ENCODE measurements around the gene NODAL.

Gene NODAL

GRCh38 chr10:70444744-70445143, 3.3 kb upstream of the NODAL start:
- Histone ChIP-seq H3K9me3 (ENCODE audit: control insufficient read depth, insufficient read depth, low read length) (no peaks in the 10 kb centered on the region), H3K4me1 (ENCODE audit: control insufficient read depth, insufficient read depth, low read length) (peaks cover 29% of the 10 kb centered on the region), H3K36me3 (ENCODE audit: control insufficient read depth, insufficient read depth, low read length) (no peaks in the 10 kb centered on the region), H3K9ac (ENCODE audit: low read depth, low read length) (no peak overlapping the region), H3K27ac (ENCODE audit: low read depth, low read length) (no peak overlapping the region), H3K4me3 (ENCODE audit: low read depth, low read length) (no peak overlapping the region), H3K27me3 (ENCODE audit: control insufficient read depth, insufficient read depth, low read length) (peaks cover 25% of the 10 kb centered on the region)

GRCh38 chr10:70442332-70442988, 979 bp upstream of the NODAL start:
- Histone ChIP-seq H3K27ac (ENCODE audit: low read depth, low read length) (peak overlapping the region; percentile 84), H3K4me3 (ENCODE audit: low read depth, low read length) (peak overlapping the region; percentile 72), H3K9ac (ENCODE audit: low read depth, low read length) (no peak overlapping the region), H3K4me1 (ENCODE audit: control insufficient read depth, insufficient read depth, low read length) (peaks cover 34% of the 10 kb centered on the region), H3K9me3 (ENCODE audit: control insufficient read depth, insufficient read depth, low read length) (no peaks in the 10 kb centered on the region), H3K36me3 (ENCODE audit: control insufficient read depth, insufficient read depth, low read length) (no peaks in the 10 kb centered on the region), H3K27me3 (ENCODE audit: control insufficient read depth, insufficient read depth, low read length) (peaks cover 35% of the 10 kb centered on the region)

- H3K27ac ChIP-seq (ENCODE audit: low read depth, low read length) = peak overlapping the region; percentile 84
- no peaks in the 10 kb centered on the region for H3K36me3 ChIP-seq (ENCODE audit: control insufficient read depth, insufficient read depth, low read length)
- H3K4me1 ChIP-seq (ENCODE audit: control insufficient read depth, insufficient read depth, low read length) = peaks cover 34% of the 10 kb centered on the region
- peaks cover 35% of the 10 kb centered on the region for H3K27me3 ChIP-seq (ENCODE audit: control insufficient read depth, insufficient read depth, low read length)
- peak overlapping the region; percentile 72 for H3K4me3 ChIP-seq (ENCODE audit: low read depth, low read length)
- no peak overlapping the region for H3K9ac ChIP-seq (ENCODE audit: low read depth, low read length)
- H3K9me3 ChIP-seq (ENCODE audit: control insufficient read depth, insufficient read depth, low read length) = no peaks in the 10 kb centered on the region
These were observed 421 bp upstream of the NODAL start for GRCh38 chr10:70441895-70442309.

- Histone ChIP-seq H3K27me3 (ENCODE audit: control insufficient read depth, insufficient read depth, low read length) (peaks cover 35% of the 10 kb centered on the region), H3K36me3 (ENCODE audit: control insufficient read depth, insufficient read depth, low read length) (peaks cover 4% of the 10 kb centered on the region; the same call in 1 of the 2 replicates), H3K9ac (ENCODE audit: low read depth, low read length) (peak overlapping the region; percentile 68), H3K9me3 (ENCODE audit: control insufficient read depth, insufficient read depth, low read length) (no peaks in the 10 kb centered on the region), H3K4me3 (ENCODE audit: low read depth, low read length) (peak overlapping the region; percentile 72), H3K4me1 (ENCODE audit: control insufficient read depth, insufficient read depth, low read length) (peaks cover 25% of the 10 kb centered on the region), H3K27ac (ENCODE audit: low read depth, low read length) (peak overlapping the region; percentile 84)
These were observed 953 bp downstream of the NODAL start for GRCh38 chr10:70440296-70441160.

DNA sequence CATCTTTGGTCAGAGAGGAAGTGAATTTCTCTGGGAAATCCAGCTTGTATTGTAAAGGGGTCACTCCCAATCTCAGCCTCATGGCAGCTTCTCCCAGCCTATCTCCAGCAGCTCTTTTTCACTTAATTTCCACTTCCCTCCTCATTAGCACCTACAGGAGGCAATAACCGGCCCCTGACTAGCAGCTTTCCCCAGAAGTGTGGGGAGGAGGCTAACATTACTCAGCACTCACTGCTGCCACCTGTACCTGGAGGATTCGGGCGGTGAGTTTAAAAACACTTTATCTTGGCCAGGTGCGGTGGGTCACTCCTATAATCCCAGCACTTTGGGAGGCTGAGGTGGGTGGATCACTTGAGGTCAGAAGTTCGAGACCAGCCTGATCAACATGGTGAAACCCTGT, 3.8 kb downstream of the NODAL start:
- no peaks in the 10 kb centered on the region for H3K9me3 ChIP-seq (ENCODE audit: control insufficient read depth, insufficient read depth, low read length)
- H3K4me3 ChIP-seq (ENCODE audit: low read depth, low read length) = no peak overlapping the region
- H3K9ac ChIP-seq (ENCODE audit: low read depth, low read length) = no peak overlapping the region
- H3K36me3 ChIP-seq (ENCODE audit: control insufficient read depth, insufficient read depth, low read length) = peaks cover 19% of the 10 kb centered on the region
- peaks cover 35% of the 10 kb centered on the region for H3K27me3 ChIP-seq (ENCODE audit: control insufficient read depth, insufficient read depth, low read length)
- peaks cover 11% of the 10 kb centered on the region for H3K4me1 ChIP-seq (ENCODE audit: control insufficient read depth, insufficient read depth, low read length)
- no peak overlapping the region for H3K27ac ChIP-seq (ENCODE audit: low read depth, low read length)

DNA sequence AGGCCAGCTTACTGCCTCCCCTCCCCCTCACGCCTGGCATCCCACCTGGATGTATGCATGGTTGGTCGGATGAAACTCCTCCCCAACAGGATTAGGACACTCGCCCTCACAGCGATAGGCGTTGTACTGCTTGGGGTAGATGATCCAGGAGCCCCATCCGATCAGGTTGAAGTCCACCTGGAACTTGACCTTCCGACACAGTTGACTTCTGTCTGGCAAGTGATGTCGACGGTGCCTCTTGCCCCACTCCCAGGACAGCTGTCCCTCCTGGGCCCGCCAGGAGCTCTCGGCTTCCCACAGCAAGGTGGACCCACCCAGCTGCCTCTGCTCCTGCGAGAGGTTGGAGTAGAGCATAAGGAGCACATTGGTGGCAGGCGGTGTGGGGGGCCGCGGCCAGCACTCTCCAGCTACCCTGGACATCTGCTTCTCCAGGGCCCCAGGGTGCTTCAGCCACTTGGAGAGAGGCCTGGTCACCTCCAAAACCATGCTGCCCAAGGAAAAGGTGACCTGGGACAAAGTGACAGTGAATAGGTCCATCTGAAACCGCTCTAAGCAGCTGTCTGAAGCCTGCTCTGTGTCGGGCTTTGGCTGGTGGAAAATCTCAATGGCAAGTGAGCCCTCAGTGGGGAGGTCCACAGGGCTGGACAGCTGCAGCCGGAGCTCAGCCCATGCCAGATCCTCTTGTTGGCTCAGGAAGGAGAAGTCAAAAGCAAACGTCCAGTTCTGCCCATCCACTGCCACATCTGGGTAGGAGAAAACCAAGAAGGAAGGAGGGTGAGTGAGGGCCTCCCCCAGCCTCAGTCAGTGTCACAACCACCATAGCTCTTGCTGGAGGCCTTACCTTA, 6.0 kb downstream of the NODAL start:
- Histone ChIP-seq H3K4me1 (ENCODE audit: control insufficient read depth, insufficient read depth, low read length) (peaks cover 5% of the 10 kb centered on the region; the same call in 1 of the 2 replicates), H3K4me3 (ENCODE audit: low read depth, low read length) (no peak overlapping the region), H3K27ac (ENCODE audit: low read depth, low read length) (no peak overlapping the region), H3K36me3 (ENCODE audit: control insufficient read depth, insufficient read depth, low read length) (peaks cover 41% of the 10 kb centered on the region), H3K9ac (ENCODE audit: low read depth, low read length) (no peak overlapping the region), H3K27me3 (ENCODE audit: control insufficient read depth, insufficient read depth, low read length) (peaks cover 17% of the 10 kb centered on the region), H3K9me3 (ENCODE audit: control insufficient read depth, insufficient read depth, low read length) (no peaks in the 10 kb centered on the region)

DNA sequence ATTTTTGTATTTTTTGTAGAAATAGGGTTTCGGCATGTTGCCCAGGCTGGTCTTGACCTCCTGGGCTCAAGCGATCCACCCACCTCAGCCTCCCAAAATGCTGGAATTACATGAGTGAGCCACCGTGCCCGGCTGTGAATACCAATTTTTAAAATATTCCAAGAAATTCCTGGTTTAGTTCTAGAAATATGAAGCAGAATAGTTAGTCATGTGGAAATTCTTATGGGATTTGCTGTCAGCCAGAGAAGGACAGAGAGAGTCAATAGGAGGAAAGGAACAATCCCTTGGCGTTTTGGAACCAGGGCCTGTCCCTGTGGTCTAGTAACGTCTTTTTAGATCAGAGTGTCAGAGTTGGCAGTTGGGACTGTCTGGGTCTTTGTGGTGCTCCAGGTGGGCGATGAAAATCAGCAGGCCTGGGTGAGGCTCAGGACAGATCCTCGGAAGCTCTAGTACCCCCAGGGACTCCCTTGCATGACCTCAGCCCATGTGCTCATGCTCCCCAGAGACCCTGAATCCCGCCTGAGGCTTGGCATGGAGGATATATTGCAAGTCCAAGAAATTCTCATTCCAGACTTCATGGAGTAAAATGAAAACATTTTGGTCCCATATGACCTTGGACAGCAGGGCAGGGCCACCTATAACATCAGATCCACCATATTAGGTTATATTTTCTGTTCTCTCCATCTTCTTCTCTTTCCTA, 7.8 kb downstream of the NODAL start:
- H3K27me3 ChIP-seq (ENCODE audit: control insufficient read depth, insufficient read depth, low read length) = 0 out of 2 replicates have a peak, but pooled peaks cover 2% of the 10 kb centered on the region
- no peak overlapping the region for H3K9ac ChIP-seq (ENCODE audit: low read depth, low read length)
- H3K4me1 ChIP-seq (ENCODE audit: control insufficient read depth, insufficient read depth, low read length) = no peaks in the 10 kb centered on the region
- no peak overlapping the region for H3K27ac ChIP-seq (ENCODE audit: low read depth, low read length)
- peaks cover 56% of the 10 kb centered on the region for H3K36me3 ChIP-seq (ENCODE audit: control insufficient read depth, insufficient read depth, low read length)
- H3K4me3 ChIP-seq (ENCODE audit: low read depth, low read length) = no peak overlapping the region
- H3K9me3 ChIP-seq (ENCODE audit: control insufficient read depth, insufficient read depth, low read length) = no peaks in the 10 kb centered on the region

DNA sequence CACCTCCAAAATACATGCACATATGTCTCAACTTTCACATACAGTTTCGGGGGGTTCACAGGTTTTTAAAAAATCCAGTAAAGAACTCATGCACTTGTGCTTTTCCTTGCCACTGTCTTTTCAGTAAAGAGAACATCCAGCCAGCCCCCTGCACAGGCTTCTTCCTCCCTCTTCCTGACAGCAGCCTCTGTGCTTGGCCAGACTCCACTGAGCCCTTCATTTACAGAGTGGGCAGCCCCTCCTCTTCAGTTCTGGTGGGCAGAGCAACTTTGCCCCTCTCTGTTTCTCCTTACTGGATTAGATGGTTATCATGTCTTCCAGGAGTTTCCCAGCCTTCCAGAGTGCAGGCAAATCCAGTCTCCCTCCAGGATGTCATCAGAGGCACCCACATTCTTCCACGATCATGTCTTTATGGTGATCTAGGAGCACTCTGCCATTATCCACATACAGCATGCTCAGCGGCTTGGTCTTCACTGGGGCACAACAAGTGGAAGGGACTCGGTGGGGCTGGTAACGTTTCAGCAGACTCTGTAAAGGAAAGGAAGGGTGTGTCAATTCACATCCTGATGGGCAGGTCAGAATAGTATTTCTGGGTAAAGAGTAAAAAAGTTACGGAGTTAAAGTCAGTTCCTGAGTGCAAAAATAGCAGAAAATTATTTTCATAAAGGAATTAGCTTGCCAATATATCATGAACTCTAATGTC, 8.8 kb downstream of the NODAL start:
- Histone ChIP-seq H3K4me1 (ENCODE audit: control insufficient read depth, insufficient read depth, low read length) (no peaks in the 10 kb centered on the region), H3K27ac (ENCODE audit: low read depth, low read length) (no peak overlapping the region), H3K9me3 (ENCODE audit: control insufficient read depth, insufficient read depth, low read length) (no peaks in the 10 kb centered on the region), H3K9ac (ENCODE audit: low read depth, low read length) (no peak overlapping the region), H3K36me3 (ENCODE audit: control insufficient read depth, insufficient read depth, low read length) (peaks cover 66% of the 10 kb centered on the region), H3K27me3 (ENCODE audit: control insufficient read depth, insufficient read depth, low read length) (no peaks in the 10 kb centered on the region), H3K4me3 (ENCODE audit: low read depth, low read length) (no peak overlapping the region)

DNA sequence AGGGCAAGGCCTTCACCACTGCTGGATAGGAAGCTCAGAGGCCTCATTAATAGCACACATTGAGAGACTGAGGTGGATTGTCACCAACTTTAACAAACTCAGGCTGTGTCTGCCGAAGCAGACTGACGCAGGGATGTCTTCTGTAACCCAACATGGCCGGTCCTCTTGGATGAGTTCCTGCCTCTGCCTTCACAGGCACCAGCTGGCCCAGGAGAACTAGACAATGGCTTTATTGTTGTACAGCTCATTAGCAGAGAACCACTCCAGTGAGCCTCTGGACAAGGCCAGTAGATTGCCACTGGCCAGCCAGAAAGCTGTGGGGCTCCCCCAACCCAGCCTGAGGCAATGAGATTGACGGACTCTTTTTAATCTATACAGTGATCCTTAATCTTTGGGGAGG, 9.4 kb downstream of the NODAL start:
- H3K36me3 ChIP-seq (ENCODE audit: control insufficient read depth, insufficient read depth, low read length) = peaks cover 72% of the 10 kb centered on the region
- H3K9ac ChIP-seq (ENCODE audit: low read depth, low read length) = no peak overlapping the region
- no peak overlapping the region for H3K4me3 ChIP-seq (ENCODE audit: low read depth, low read length)
- H3K4me1 ChIP-seq (ENCODE audit: control insufficient read depth, insufficient read depth, low read length) = no peaks in the 10 kb centered on the region
- no peak overlapping the region for H3K27ac ChIP-seq (ENCODE audit: low read depth, low read length)
- no peaks in the 10 kb centered on the region for H3K9me3 ChIP-seq (ENCODE audit: control insufficient read depth, insufficient read depth, low read length)
- H3K27me3 ChIP-seq (ENCODE audit: control insufficient read depth, insufficient read depth, low read length) = no peaks in the 10 kb centered on the region

Data from HUES48 (cell line).